ENCODE measurements around the gene NTRK3.

The NTRK3 gene

GRCh38 chr15:88256279-88257230, at the start of gene NTRK3:
Gene NTRK3 (minus strand): TSS chr15:88256739. CDS start chr15:88256153, 586 bp downstream.
- peaks cover 91% of the 10 kb centered on the region for H3K27me3 Mint-ChIP-seq
- ATAC-seq (peak; percentile 12), DNase-seq (no peak)
- peak within 1 kb of the TSS; percentile 12 to 68 for H3K27ac Mint-ChIP-seq
- peak within 1 kb of the TSS; percentile 87 to 93 for H3K4me3 Mint-ChIP-seq
- peaks cover 29% of the 10 kb centered on the region for H3K4me1 Mint-ChIP-seq
- H3K9me3 Mint-ChIP-seq, result no peaks in the 10 kb centered on the region

- no peak for ATAC-seq
- DNase-seq, result no peak
- Mint-ChIP-seq H3K27ac (no peak overlapping the region), H3K27me3 (no peaks in the 10 kb centered on the region), H3K4me3 (no peak overlapping the region), H3K9me3 (no peaks in the 10 kb centered on the region), H3K4me1 (no peaks in the 10 kb centered on the region)
Measured at GRCh38 chr15:88303395-88303794, 46.9 kb upstream of the NTRK3 start.

- H3K4me1 Mint-ChIP-seq, result no peaks in the 10 kb centered on the region
- H3K27ac Mint-ChIP-seq, result no peak overlapping the region
- no peaks in the 10 kb centered on the region for H3K27me3 Mint-ChIP-seq
- no peak overlapping the region for H3K4me3 Mint-ChIP-seq
- H3K9me3 Mint-ChIP-seq, result no peaks in the 10 kb centered on the region
- no peak for DNase-seq
- ATAC-seq, result no peak
Measured at GRCh38 chr15:88302373-88302772, 45.8 kb upstream of the NTRK3 start.

- Mint-ChIP-seq H3K4me3 (no peak overlapping the region), H3K27me3 (no peaks in the 10 kb centered on the region), H3K27ac (no peak overlapping the region), H3K9me3 (no peaks in the 10 kb centered on the region), H3K4me1 (no peaks in the 10 kb centered on the region)
- no peak for ATAC-seq
- no peak for DNase-seq
Measured at GRCh38 chr15:88301311-88301710, 44.8 kb upstream of the NTRK3 start.

GRCh38 chr15:88300861-88301260, 44.3 kb upstream of the NTRK3 start:
- no peaks in the 10 kb centered on the region for H3K9me3 Mint-ChIP-seq
- DNase-seq (no peak), ATAC-seq (no peak)
- no peaks in the 10 kb centered on the region for H3K27me3 Mint-ChIP-seq
- peak overlapping the region in 1 of 2 donors; percentile 4 for H3K27ac Mint-ChIP-seq
- H3K4me3 Mint-ChIP-seq, result no peak overlapping the region
- no peaks in the 10 kb centered on the region for H3K4me1 Mint-ChIP-seq

GRCh38 chr15:88300089-88300488, 43.5 kb upstream of the NTRK3 start:
- no peaks in the 10 kb centered on the region for H3K4me1 Mint-ChIP-seq
- no peaks in the 10 kb centered on the region for H3K9me3 Mint-ChIP-seq
- no peak overlapping the region for H3K4me3 Mint-ChIP-seq
- peaks cover 4% of the 10 kb centered on the region for H3K27me3 Mint-ChIP-seq
- H3K27ac Mint-ChIP-seq, result no peak overlapping the region
- DNase-seq (no peak), ATAC-seq (no peak)

- no peaks in the 10 kb centered on the region for H3K9me3 Mint-ChIP-seq
- H3K27ac Mint-ChIP-seq, result no peak overlapping the region
- H3K4me1 Mint-ChIP-seq, result no peaks in the 10 kb centered on the region
- no peak overlapping the region for H3K4me3 Mint-ChIP-seq
- peaks cover 8% of the 10 kb centered on the region for H3K27me3 Mint-ChIP-seq
- DNase-seq (no peak), ATAC-seq (no peak)
Measured at GRCh38 chr15:88299497-88299896, 43.0 kb upstream of the NTRK3 start.

- DNase-seq (no peak), ATAC-seq (no peak)
- Mint-ChIP-seq H3K27me3 (peaks cover 45% of the 10 kb centered on the region), H3K27ac (no peak overlapping the region), H3K4me1 (no peaks in the 10 kb centered on the region), H3K4me3 (no peak overlapping the region), H3K9me3 (no peaks in the 10 kb centered on the region)
Measured at GRCh38 chr15:88288661-88289060, 32.1 kb upstream of the NTRK3 start.

GRCh38 chr15:88288206-88288605, 31.7 kb upstream of the NTRK3 start:
- Mint-ChIP-seq H3K4me1 (no peaks in the 10 kb centered on the region), H3K27ac (no peak overlapping the region), H3K9me3 (no peaks in the 10 kb centered on the region), H3K4me3 (no peak overlapping the region), H3K27me3 (peaks cover 49% of the 10 kb centered on the region)
- no peak for DNase-seq
- ATAC-seq, result no peak

GRCh38 chr15:88284318-88284998, 27.9 kb upstream of the NTRK3 start:
- no peak for DNase-seq
- H3K27me3 Mint-ChIP-seq, result peaks cover 75% of the 10 kb centered on the region
- no peaks in the 10 kb centered on the region for H3K9me3 Mint-ChIP-seq
- no peak overlapping the region for H3K27ac Mint-ChIP-seq
- no peaks in the 10 kb centered on the region for H3K4me1 Mint-ChIP-seq
- no peak for ATAC-seq
- no peak overlapping the region for H3K4me3 Mint-ChIP-seq

- no peak for DNase-seq
- no peaks in the 10 kb centered on the region for H3K4me1 Mint-ChIP-seq
- H3K27me3 Mint-ChIP-seq, result peaks cover 73% of the 10 kb centered on the region
- no peak overlapping the region for H3K4me3 Mint-ChIP-seq
- no peak overlapping the region for H3K27ac Mint-ChIP-seq
- no peak for ATAC-seq
- H3K9me3 Mint-ChIP-seq, result no peaks in the 10 kb centered on the region
Measured at GRCh38 chr15:88282614-88283013, 26.1 kb upstream of the NTRK3 start.

- Mint-ChIP-seq H3K27me3 (peaks cover 42% of the 10 kb centered on the region), H3K4me3 (no peak overlapping the region), H3K9me3 (no peaks in the 10 kb centered on the region), H3K4me1 (no peaks in the 10 kb centered on the region), H3K27ac (no peak overlapping the region)
- DNase-seq (no peak), ATAC-seq (no peak)
Measured at GRCh38 chr15:88276821-88277410, 20.4 kb upstream of the NTRK3 start.

- Mint-ChIP-seq H3K4me3 (no peak overlapping the region), H3K9me3 (no peaks in the 10 kb centered on the region), H3K27ac (no peak overlapping the region), H3K4me1 (no peaks in the 10 kb centered on the region), H3K27me3 (peaks cover 44% of the 10 kb centered on the region)
- DNase-seq (no peak), ATAC-seq (no peak)
Measured at GRCh38 chr15:88275804-88276203, 19.3 kb upstream of the NTRK3 start.

GRCh38 chr15:88274553-88275460, 18.3 kb upstream of the NTRK3 start:
- Mint-ChIP-seq H3K27me3 (peaks cover 44% of the 10 kb centered on the region), H3K9me3 (no peaks in the 10 kb centered on the region), H3K4me1 (no peaks in the 10 kb centered on the region), H3K27ac (no peak overlapping the region), H3K4me3 (no peak overlapping the region)
- peak; percentile 65 to 66 for DNase-seq
- peak; percentile 76 for ATAC-seq

- Mint-ChIP-seq H3K4me1 (no peaks in the 10 kb centered on the region), H3K9me3 (no peaks in the 10 kb centered on the region), H3K4me3 (no peak overlapping the region), H3K27me3 (peaks cover 56% of the 10 kb centered on the region), H3K27ac (no peak overlapping the region)
- DNase-seq (no peak), ATAC-seq (no peak)
Measured at GRCh38 chr15:88272421-88272820, 15.9 kb upstream of the NTRK3 start.

All from stimulated activated naive CD8-positive, alpha-beta T cell treated with anti-CD3 and anti-CD28 coated beads, Interleukin-15, amount 100 ng/mL, for 72 hours (primary cell).